Mesenchymal stem cell (in vitro differentiated cells and primary cell): ENCODE results near the gene YJU2.
"Not testable (repeated sequence)": the region's sequence is repeated elsewhere in the genome, so short reads cannot be mapped to it uniquely, and the experiment has no call there.

Experiments used
- DNase-seq: peaks from one replicate; pipeline ENCODE4 v3.0.0-alpha.2; 2013
- H2AFZ ChIP-seq: one replicate; pipeline ENCODE4 v1.6.1; 2013; ENCODE audit warnings: low read depth, mild to moderate bottlenecking, control low read depth, inconsistent platforms, low read length, moderate library complexity
- H2AK5ac ChIP-seq: 2 replicates; pipeline ENCODE4 v1.6.1; 2013; ENCODE audit warnings: low read length, moderate library complexity, mild to moderate bottlenecking, inconsistent platforms; ENCODE audit not compliant: severe bottlenecking
- H2BK120ac ChIP-seq: one replicate; pipeline ENCODE4 v1.6.1; 2013; ENCODE audit warnings: low read depth, mild to moderate bottlenecking, inconsistent platforms, low read length, moderate library complexity
- H2BK12ac ChIP-seq, 2 experiments: one replicate each; pipeline ENCODE4 v1.6.1; 2013; ENCODE audit warnings: inconsistent platforms in 2 of 2, low read length in 2 of 2, mild to moderate bottlenecking in 2 of 2, moderate library complexity in 2 of 2, control low read depth in 1 of 2
- H2BK15ac ChIP-seq: one replicate; pipeline ENCODE4 v1.6.1; 2013; ENCODE audit warnings: mild to moderate bottlenecking, low read depth, inconsistent platforms; ENCODE audit not compliant: poor library complexity, severe bottlenecking
- H2BK5ac ChIP-seq: 2 replicates; pipeline ENCODE4 v1.6.1; 2013; ENCODE audit warnings: low read depth, mild to moderate bottlenecking, low read length, control low read depth, inconsistent platforms; ENCODE audit not compliant: poor library complexity, severe bottlenecking
- H3K14ac ChIP-seq, 2 experiments: one replicate each; pipeline ENCODE4 v1.6.1; 2013; ENCODE audit warnings: inconsistent platforms in 2 of 2, low read length in 2 of 2, control low read depth in 1 of 2, mild to moderate bottlenecking in 1 of 2, moderate library complexity in 1 of 2
- H3K18ac ChIP-seq, 2 experiments: one replicate each; pipeline ENCODE4 v1.6.1; 2013; ENCODE audit warnings: inconsistent platforms in 2 of 2, low read length in 2 of 2, control low read depth in 1 of 2, low read depth in 1 of 2, mild to moderate bottlenecking in 1 of 2
- H3K23ac ChIP-seq, 2 experiments: one replicate each; pipeline ENCODE4 v1.6.1; 2013; ENCODE audit warnings: inconsistent platforms in 2 of 2, low read length in 2 of 2, mild to moderate bottlenecking in 2 of 2, moderate library complexity in 2 of 2, control low read depth in 1 of 2
- H3K27ac ChIP-seq: 2 replicates; pipeline ENCODE4 v1.5.1; 2013; ENCODE audit warnings: mild to moderate bottlenecking, moderate library complexity, low read length, control low read depth, inconsistent platforms; ENCODE audit not compliant: poor library complexity, severe bottlenecking
- H3K27me3 ChIP-seq, 2 experiments: 2 replicates each; pipeline versions ENCODE4 v1.6.1 to v1.7.0; 2013; ENCODE audit warnings: low read length in 2 of 2, mild to moderate bottlenecking in 2 of 2, moderate library complexity in 2 of 2, control low read depth in 1 of 2, inconsistent platforms in 1 of 2; ENCODE audit not compliant: control insufficient read depth in 1 of 2, insufficient read depth in 1 of 2
- H3K36me3 ChIP-seq, 2 experiments: 2 replicates each; pipeline versions ENCODE4 v1.6.1 to v1.7.0; 2013; ENCODE audit warnings: low read length in 2 of 2, control low read depth in 1 of 2, inconsistent platforms in 1 of 2, low read depth in 1 of 2, mild to moderate bottlenecking in 1 of 2; ENCODE audit not compliant: insufficient read depth in 2 of 2, control insufficient read depth in 1 of 2
- H3K4ac ChIP-seq, 2 experiments: one replicate each; pipeline ENCODE4 v1.6.1; 2013; ENCODE audit warnings: inconsistent platforms in 2 of 2, low read length in 2 of 2, mild to moderate bottlenecking in 2 of 2, moderate library complexity in 2 of 2, control low read depth in 1 of 2, low read depth in 1 of 2
- H3K4me1 ChIP-seq: 2 replicates; pipeline ENCODE4 v1.6.1; 2013; ENCODE audit warnings: low read depth, low read length, control low read depth; ENCODE audit not compliant: control insufficient read depth, insufficient read depth
- H3K4me2 ChIP-seq: 2 replicates; pipeline ENCODE4 v1.6.1; 2013; ENCODE audit warnings: low read length, mild to moderate bottlenecking, inconsistent platforms; ENCODE audit not compliant: poor library complexity, severe bottlenecking
- H3K4me3 ChIP-seq, 2 experiments: 2 replicates each; pipeline versions ENCODE4 v1.5.1 to v1.7.0; 2013; ENCODE audit warnings: low read length in 2 of 2, mild to moderate bottlenecking in 2 of 2, control low read depth in 1 of 2, low read depth in 1 of 2; ENCODE audit not compliant: insufficient read depth in 1 of 2
- H3K79me1 ChIP-seq: replicated peaks from 2 replicates; pipeline ENCODE4 v1.6.1; 2013; ENCODE audit warnings: mild to moderate bottlenecking, control low read depth, low read length, inconsistent platforms; ENCODE audit not compliant: poor library complexity, severe bottlenecking
- H3K9ac ChIP-seq: 2 replicates; pipeline ENCODE4 v1.7.0; 2013; ENCODE audit warnings: mild to moderate bottlenecking, low read length, moderate library complexity
- H3K9me3 ChIP-seq: 2 replicates; pipeline ENCODE4 v1.7.0; 2013; ENCODE audit warnings: mild to moderate bottlenecking, low read length; ENCODE audit not compliant: control insufficient read depth
- H4K8ac ChIP-seq: one replicate; pipeline ENCODE4 v1.6.1; 2013; ENCODE audit warnings: inconsistent platforms, mild to moderate bottlenecking, low read length, moderate library complexity
- H4K91ac ChIP-seq: one replicate; pipeline ENCODE4 v1.6.1; 2013; ENCODE audit warnings: mild to moderate bottlenecking, low read length, inconsistent platforms
- WGBS: methylation state at CpG from one replicate; pipeline ENCODE4 v1.1.7; 2013; ENCODE audit warnings: mixed read lengths; 5-methylcytosine and 5-hydroxymethylcytosine counted together

Gene YJU2

DNA sequence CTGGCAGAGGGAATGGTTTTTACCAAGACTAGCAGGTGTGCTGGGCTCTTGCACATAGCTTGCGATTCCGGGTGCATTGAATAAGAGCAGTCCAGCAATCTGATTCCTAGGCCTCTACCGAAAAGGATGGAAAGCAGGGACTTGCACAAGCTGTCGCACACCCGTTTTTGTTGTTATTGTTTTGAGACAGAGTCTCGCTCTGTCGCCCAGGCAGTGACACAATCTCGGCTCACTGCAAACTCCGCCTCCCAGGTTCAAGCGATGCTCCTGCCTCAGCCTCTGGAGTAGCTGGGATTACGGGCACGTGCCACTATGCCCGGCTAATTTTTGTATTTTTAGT lies 12.0 kb upstream of the YJU2 start:
- H3K36me3 ChIP-seq = peaks cover 0 to 13% of the 10 kb centered on the region in 2 experiments
- H2AFZ ChIP-seq = no peak overlapping the region
- no peak overlapping the region for H2BK120ac ChIP-seq
- H2BK12ac ChIP-seq = no peak overlapping the region
- no peak overlapping the region for H3K18ac ChIP-seq
- H3K14ac ChIP-seq = no peak overlapping the region
- no peak overlapping the region for H3K4me3 ChIP-seq
- peak overlapping the region; percentile 22 for H2AK5ac ChIP-seq
- H4K91ac ChIP-seq = no peak overlapping the region
- no peak overlapping the region for H2BK5ac ChIP-seq
- WGBS = 87% methylated on average over 13 of the region's 13 CpGs
- no peak overlapping the region for H3K23ac ChIP-seq
- no peak overlapping the region for H3K4me2 ChIP-seq
- H2BK15ac ChIP-seq = no peak overlapping the region
- no peak for DNase-seq
- H3K27me3 ChIP-seq = peaks cover 0 to 31% of the 10 kb centered on the region in 2 experiments
- peaks cover 7% of the 10 kb centered on the region for H3K4me1 ChIP-seq
- no peaks in the 10 kb centered on the region for H3K9me3 ChIP-seq
- no peak overlapping the region for H3K4ac ChIP-seq
- no peak overlapping the region for H4K8ac ChIP-seq
- H3K27ac ChIP-seq = no peak overlapping the region
- H3K79me1 ChIP-seq = no peaks in the 10 kb centered on the region
- no peak overlapping the region for H3K9ac ChIP-seq

DNA sequence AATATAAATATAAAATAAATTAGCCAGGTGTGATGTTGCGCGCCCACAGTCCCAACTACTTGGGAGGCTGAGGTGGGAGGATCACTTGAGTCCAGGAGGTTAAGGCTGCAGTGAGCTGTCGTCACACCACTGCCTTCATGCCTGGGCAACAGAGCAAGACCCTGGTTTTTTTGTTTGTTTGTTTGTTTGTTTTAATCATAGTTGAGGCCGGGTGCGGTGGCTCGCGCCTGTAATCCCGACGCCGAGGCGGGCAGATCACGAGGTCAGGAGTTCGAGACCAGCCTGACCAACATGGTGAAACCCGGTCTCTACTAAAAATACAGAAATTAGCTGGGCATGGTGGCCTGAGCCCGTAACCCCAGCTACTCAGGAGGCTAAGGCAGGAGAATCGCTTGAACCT lies 9.4 kb upstream of the YJU2 start:
- not testable (repeated sequence) for H2AK5ac ChIP-seq, H2BK12ac ChIP-seq, H2BK120ac ChIP-seq, H3K4ac ChIP-seq, H3K23ac ChIP-seq, H3K18ac ChIP-seq, H3K9me3 ChIP-seq, H3K9ac ChIP-seq, H3K4me3 ChIP-seq, H3K27ac ChIP-seq, H4K8ac ChIP-seq, H2AFZ ChIP-seq, H2BK5ac ChIP-seq, H3K79me1 ChIP-seq, H3K14ac ChIP-seq, DNase-seq, H3K4me2 ChIP-seq, H4K91ac ChIP-seq, H2BK15ac ChIP-seq, H3K4me1 ChIP-seq
- WGBS = 93% methylated on average over 16 of the region's 16 CpGs
- H3K36me3 ChIP-seq = peaks cover 0 to 13% of the 10 kb centered on the region in 2 experiments
- H3K27me3 ChIP-seq = peaks cover 0 to 31% of the 10 kb centered on the region in 2 experiments

DNA sequence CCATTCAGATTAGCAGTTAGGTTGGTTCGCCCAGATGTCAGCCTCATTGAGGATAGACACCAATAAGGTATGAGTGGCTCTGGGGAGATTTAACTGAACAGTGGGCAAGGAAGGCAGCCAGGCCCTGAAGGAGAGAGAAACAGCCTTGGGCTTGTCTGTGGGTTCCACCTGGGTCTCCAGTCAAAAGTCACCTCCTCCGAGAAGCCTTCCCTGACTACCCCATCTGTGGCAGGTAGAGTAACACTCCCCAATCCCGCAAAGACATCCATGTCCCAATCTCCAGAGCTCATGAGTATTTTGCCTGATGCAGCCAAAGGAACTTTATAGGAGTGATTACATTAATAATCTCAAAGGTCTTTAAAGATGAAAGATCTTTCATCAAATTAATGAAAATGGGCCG lies 8.0 kb upstream of the YJU2 start:
- Histone ChIP-seq H3K23ac (no peak overlapping the region), H4K91ac (no peak overlapping the region), H3K36me3 (peaks cover 0 to 13% of the 10 kb centered on the region in 2 experiments), H3K4me2 (no peak overlapping the region), H3K14ac (no peak overlapping the region), H3K18ac (no peak overlapping the region), H3K9ac (no peak overlapping the region), H4K8ac (no peak overlapping the region), H3K27ac (no peak overlapping the region), H2BK15ac (no peak overlapping the region), H3K4me3 (no peak overlapping the region), H3K4me1 (peaks cover 2% of the 10 kb centered on the region), H3K4ac (no peak overlapping the region), H2AFZ (no peak overlapping the region), H3K9me3 (peaks cover 10% of the 10 kb centered on the region), H2AK5ac (no peak overlapping the region), H2BK5ac (no peak overlapping the region), H3K27me3 (peaks cover 0 to 27% of the 10 kb centered on the region in 2 experiments), H2BK120ac (no peak overlapping the region), H2BK12ac (no peak overlapping the region), H3K79me1 (no peaks in the 10 kb centered on the region)
- no peak for DNase-seq
- 97% methylated on average over 3 of the region's 4 CpGs for WGBS

DNA sequence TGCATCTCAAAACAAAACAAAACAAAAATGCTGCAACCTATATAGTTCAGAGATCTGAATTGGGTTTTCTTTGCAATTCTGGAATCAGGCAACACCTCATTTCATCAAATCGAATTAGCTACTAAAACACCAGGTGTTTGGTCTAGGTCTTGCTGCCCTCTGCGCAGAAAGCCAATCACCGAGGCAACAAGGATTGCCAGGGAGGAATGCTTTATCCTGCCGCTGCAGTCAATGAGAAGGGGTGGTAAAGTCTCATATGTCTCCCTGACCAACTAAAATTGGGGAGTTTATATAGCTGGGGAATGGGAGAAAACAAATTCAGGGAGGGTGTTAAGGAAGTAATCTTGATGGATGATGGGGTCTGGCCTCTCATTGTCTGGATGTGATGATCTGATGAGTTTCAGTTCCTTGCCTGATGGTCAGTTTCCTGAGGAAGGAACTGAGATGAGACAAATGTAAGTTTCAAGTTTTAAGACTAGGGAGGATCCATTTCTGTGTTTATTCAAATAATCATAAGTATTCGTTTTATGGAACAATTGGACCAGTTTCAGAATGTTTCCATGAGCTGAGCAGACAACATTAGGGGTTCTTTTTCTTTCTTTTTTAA lies 5.0 kb upstream of the YJU2 start:
- no peak overlapping the region for H4K8ac ChIP-seq
- H2BK12ac ChIP-seq = no peak overlapping the region
- H3K23ac ChIP-seq = no peak overlapping the region
- H3K9me3 ChIP-seq = peaks cover 10% of the 10 kb centered on the region
- H2BK15ac ChIP-seq = no peak overlapping the region
- H3K4me1 ChIP-seq = peaks cover 4% of the 10 kb centered on the region
- H2AFZ ChIP-seq = no peak overlapping the region
- no peak overlapping the region for H3K14ac ChIP-seq
- H4K91ac ChIP-seq = no peak overlapping the region
- no peak overlapping the region for H2BK120ac ChIP-seq
- no peak for DNase-seq
- no peak overlapping the region for H3K4ac ChIP-seq
- 88% methylated on average over 5 of the region's 5 CpGs for WGBS
- H3K27ac ChIP-seq = no peak overlapping the region
- peaks cover 0 to 5% of the 10 kb centered on the region in 2 experiments for H3K27me3 ChIP-seq
- no peaks in the 10 kb centered on the region for H3K79me1 ChIP-seq
- no peak overlapping the region for H3K4me3 ChIP-seq
- no peak overlapping the region for H2AK5ac ChIP-seq
- H3K18ac ChIP-seq = no peak overlapping the region
- H3K4me2 ChIP-seq = no peak overlapping the region
- H3K9ac ChIP-seq = no peak overlapping the region
- H2BK5ac ChIP-seq = no peak overlapping the region
- H3K36me3 ChIP-seq = peaks cover 0 to 5% of the 10 kb centered on the region in 2 experiments
